HG02588 (cell line): ENCODE measurements around the gene MMP20.
"Not testable (repeated sequence)": the region's sequence is repeated elsewhere in the genome, so short reads cannot be mapped to it uniquely, and the experiment has no call there.

Experiments used
- ATAC-seq: cut with Tn5 transposase; IDR thresholded peaks from one replicate; pipeline ENCODE4 v1.9.1; 2021; ENCODE audit warnings: mild to moderate bottlenecking, moderate library complexity; ENCODE audit not compliant: unreplicated experiment

The MMP20 gene, protein sequence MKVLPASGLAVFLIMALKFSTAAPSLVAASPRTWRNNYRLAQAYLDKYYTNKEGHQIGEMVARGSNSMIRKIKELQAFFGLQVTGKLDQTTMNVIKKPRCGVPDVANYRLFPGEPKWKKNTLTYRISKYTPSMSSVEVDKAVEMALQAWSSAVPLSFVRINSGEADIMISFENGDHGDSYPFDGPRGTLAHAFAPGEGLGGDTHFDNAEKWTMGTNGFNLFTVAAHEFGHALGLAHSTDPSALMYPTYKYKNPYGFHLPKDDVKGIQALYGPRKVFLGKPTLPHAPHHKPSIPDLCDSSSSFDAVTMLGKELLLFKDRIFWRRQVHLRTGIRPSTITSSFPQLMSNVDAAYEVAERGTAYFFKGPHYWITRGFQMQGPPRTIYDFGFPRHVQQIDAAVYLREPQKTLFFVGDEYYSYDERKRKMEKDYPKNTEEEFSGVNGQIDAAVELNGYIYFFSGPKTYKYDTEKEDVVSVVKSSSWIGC

DNA sequence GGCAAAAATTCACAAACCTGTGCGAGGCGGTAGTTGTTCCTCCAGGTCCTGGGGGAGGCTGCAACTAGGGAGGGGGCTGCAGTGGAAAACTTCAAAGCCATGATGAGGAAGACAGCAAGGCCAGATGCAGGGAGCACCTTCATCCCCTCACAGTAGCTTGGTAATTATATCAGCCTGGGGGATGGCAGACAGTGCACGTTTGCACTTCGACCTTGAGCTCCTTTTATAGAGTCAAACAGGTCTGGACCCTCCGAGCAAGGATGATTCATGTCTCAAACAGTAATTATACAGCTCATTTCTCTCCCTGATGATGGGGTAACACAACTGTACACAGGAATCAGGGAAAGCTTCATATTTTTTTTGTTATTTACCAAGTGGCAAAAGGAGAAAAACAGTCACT lies at the start of gene MMP20:
Gene MMP20 (minus strand): TSS at position 156 of the 400 bp plus-strand sequence. CDS start 13 bp downstream, at position 143.
- ATAC-seq, result no peak

DNA sequence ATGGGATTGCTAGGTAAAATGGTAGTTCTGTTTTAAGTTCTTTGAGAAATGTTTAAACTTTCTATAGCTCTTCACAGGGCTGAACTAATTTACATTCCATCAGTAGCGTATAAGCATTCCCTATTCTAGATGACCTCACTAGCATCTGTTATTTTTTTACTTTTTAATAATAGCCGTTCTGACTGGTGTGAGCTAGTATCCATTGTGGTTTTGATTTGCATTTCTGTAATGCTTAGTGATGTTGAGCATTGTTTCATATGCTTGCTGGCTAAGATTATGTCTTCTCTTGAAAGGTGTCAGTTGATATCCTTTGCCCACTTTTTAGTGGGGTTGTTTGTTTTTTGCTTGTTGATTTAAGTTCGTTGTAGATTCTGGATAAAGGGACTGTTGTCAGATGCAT lies 44.5 kb upstream of the MMP20 start:
- peak; percentile 67 for ATAC-seq

DNA sequence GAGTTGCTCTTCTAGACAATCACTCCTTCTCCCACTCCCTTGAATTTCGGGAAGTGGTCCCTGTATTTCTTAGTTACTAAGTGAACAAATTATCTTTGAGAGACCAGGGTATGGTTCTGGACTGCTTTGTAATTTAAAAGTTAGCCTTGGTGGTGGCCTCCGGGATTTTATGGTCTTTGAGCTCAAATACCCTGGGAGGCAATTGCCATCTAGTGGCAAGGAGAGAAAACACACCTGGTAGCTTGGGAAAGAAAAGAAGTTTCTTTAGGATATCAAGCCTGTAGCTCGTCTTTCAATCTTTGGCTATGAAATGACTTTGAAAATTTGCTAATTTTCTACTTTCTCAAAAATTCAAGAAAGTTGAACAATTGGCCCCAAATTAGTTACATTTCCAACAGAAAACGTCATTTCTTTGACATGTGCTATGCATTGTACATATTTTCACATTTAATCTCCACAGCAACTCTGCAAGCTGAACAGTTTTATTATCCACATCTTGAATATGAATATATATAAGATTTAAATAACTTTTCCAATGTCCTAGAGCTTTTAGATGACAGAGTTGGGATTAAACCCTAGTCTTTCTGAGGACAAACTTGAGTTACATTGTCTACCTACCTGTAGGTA lies 41.3 kb upstream of the MMP20 start:
- no peak for ATAC-seq

- ATAC-seq, result no peak
Measured at GRCh38 chr11:102664001-102664752, 39.0 kb upstream of the MMP20 start.

- ATAC-seq, result no peak
Measured at GRCh38 chr11:102662607-102663006, 37.5 kb upstream of the MMP20 start.

GRCh38 chr11:102661040-102661439 lies 35.9 kb upstream of the MMP20 start:
- ATAC-seq, result no peak

- no peak for ATAC-seq
Measured at GRCh38 chr11:102656528-102656927, 31.4 kb upstream of the MMP20 start.

- no peak for ATAC-seq
Measured at GRCh38 chr11:102655547-102655946, 30.4 kb upstream of the MMP20 start.

DNA sequence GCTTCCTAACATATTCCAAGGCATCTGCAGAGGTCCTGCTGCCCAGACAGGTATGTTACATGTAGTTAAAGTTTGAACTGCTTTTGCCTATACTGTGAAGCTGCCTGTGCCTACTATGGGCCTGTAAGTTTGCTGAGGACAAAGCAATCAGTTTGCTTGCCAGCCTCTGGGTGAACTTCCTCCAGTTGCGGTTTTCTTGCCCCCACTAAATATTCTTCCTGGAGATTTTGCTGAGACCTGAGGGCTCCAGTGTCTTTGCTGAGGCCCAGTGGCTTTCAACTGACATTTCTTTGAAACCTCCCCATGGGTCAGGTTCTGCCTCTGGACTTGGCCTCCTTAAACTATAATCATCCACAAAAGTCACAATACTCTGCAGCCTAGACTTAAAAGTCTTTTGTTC lies 29.6 kb upstream of the MMP20 start:
- no peak for ATAC-seq

GRCh38 chr11:102653744-102654291 lies 28.7 kb upstream of the MMP20 start:
- ATAC-seq, result no peak

GRCh38 chr11:102647430-102647829 lies 22.3 kb upstream of the MMP20 start:
- no peak for ATAC-seq

DNA sequence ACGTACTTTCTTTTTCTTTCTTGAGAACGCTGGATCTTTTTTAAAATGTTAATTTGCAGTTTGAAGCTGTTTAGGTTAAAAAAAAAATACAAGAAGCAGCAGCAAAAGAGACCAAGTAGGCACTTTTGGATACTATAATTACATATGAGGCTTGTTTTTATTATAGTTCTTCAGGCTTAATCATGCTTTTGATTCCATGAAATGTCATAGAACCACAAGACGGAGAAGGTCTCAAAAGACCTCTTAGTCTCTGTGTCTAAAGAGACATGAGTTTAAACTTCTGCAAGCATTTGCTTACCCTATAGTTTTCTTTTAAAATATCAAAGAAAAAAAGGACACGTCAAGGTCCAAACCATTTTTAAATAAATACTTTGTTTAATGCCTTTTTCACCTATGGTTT lies 18.8 kb upstream of the MMP20 start:
- ATAC-seq, result no peak

DNA sequence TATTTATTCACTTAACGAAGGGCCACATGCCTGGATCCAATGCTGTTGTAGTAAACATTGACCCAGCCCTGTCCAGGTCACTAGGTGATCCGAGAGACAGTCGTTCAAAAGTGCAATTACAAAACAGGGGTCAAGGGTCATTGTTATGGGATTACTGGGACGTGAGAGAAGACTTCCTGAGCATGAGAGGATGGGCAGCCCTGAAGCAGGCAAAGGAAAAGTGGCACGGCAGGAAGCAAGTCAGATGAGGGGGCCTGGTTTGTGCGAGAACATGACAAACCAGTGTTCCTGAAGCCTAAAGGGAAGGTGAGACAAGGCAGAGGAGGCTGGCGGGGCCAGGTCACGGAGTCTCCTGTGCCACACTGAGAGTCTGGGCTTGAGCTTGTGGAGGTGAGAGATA lies 15.8 kb upstream of the MMP20 start:
- no peak for ATAC-seq

DNA sequence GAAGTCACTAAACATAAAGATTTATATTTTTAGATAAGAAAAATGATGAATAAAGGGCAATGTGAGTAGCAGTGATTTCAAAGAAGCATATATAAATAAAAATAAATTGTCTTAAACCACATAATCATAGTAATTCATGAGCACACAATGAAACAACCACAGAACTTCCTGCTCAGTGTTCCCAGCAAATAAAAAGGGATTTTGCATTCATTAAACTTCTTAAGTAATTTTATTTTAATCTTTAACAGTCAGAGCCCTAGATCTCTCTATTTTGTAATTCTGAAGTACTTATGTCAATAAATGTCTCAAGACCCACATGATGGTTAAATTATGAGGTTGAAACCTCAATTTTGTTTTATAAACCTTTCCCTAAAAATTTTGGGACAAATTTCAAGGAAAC lies 14.5 kb upstream of the MMP20 start:
- no peak for ATAC-seq

GRCh38 chr11:102637731-102638130 lies 12.6 kb upstream of the MMP20 start:
- ATAC-seq, result no peak

GRCh38 chr11:102633385-102634026 lies 8.4 kb upstream of the MMP20 start:
- ATAC-seq, result no peak

- no peak for ATAC-seq
Measured at GRCh38 chr11:102632026-102632425, 6.9 kb upstream of the MMP20 start.

DNA sequence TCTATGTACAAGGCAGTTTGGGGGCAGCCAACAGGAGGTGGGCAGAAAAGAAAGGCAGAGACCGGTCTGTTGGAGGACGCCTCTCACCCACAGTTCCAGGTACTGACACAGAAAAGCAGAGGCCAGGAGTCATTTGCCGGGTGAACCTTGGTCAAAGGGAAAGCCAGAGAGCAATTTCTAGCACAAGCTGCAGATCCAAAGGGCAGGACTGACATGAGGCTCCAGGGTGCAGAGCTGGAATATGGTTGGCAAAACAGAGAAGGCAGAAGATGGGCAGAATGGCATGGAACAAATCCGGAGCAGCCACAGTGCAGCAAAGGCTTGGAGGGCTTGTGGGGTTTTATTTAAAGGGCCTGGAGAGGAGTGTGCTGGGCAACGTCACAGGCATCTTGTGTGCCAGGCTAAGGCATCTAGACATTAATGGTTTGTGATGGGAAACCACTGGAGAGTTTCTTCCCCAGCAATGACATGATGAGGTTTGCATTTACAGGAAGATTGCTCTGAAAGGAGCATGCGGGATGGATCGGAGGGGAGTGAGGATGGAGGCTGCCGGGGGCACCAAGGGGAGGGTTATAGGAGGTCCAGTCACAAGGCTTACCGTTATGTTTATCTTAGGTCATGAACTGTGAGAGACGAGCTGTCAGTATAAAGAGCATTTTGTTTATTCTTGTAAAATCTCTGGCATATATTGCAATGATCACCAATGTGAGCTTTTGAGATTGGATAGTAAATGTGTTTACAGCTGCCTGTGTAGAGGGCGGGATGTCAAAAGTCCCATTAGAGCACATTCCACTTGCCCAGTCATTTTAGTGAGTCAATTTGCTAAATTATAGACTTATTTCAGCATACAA lies 5.7 kb upstream of the MMP20 start:
- ATAC-seq, result no peak

DNA sequence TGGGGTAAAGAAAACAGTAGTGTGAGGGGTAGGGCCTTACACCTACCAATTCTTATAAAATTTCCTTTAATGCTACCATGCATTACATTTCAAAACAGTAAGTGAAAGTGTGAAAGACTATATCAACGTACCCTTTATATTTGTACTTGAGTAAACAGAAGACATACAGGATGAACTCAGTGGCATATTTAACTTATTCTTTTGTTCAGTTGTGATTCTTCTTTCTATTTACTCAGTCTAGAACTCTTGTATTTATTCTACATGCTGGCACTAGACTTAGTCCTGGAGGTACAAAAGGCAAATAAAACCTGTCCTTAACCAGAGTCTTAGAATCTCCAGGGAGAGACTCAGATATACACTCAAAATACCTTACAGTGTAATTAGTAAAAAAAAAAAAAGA lies 4.8 kb upstream of the MMP20 start:
- ATAC-seq, result not testable (repeated sequence)

DNA sequence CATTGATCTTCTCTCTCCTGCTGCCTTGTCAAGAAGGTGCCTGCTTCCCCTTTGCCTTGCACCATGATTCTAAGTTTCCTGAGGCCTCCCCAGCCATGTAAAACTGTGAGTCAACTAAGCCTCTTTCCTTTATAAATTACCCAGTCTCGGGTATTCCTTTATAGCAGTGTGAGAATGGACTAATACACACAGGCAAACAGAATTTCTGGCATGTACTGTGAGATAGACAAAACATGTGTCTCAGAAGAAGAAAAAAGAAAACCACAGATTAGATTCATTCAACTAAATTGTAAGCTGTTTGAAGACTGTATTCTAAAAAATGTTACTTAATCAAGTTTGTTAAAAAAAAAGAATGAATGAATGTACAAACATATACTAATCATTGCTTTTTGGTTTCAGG lies 1.5 kb upstream of the MMP20 start:
- no peak for ATAC-seq
